RWPE1 (cell line): ENCODE results near the gene PITPNC1.
"Not testable (repeated sequence)": the region's sequence is repeated elsewhere in the genome, so short reads cannot be mapped to it uniquely, and the experiment has no call there.

Experiments
- CTCF ChIA-PET: fragments of 350-600 bp; sonication (Branson Sonifier 250); formaldehyde crosslinking; extraction: SDS; loops from one replicate; lab custom pipeline; 2021; lab: Yijun Ruan, JAX
- POLR2A ChIA-PET: fragments of 400-600 bp; formaldehyde crosslinking; extraction: SDS; loops from one replicate; lab custom pipeline; 2020; ENCODE audit warnings: antibody characterized with exemption; ENCODE audit not compliant: low non-redundant PET; lab: Yijun Ruan, JAX
- DNase-seq: peaks from one replicate; pipeline ENCODE4 v3.0.0; 2012; ENCODE audit warnings: low spot score
- H3K27ac ChIP-seq: fragments of 450-650 bp; 2 replicates; pipeline ENCODE4 v1.5.1; 2017
- CTCF ChIP-seq: fragments of 450-650 bp; conservative IDR thresholded peaks from 2 replicates; pipeline ENCODE4 v1.5.1; 2017; ENCODE audit warnings: low read depth, mild to moderate bottlenecking

PITPNC1 gene

DNA sequence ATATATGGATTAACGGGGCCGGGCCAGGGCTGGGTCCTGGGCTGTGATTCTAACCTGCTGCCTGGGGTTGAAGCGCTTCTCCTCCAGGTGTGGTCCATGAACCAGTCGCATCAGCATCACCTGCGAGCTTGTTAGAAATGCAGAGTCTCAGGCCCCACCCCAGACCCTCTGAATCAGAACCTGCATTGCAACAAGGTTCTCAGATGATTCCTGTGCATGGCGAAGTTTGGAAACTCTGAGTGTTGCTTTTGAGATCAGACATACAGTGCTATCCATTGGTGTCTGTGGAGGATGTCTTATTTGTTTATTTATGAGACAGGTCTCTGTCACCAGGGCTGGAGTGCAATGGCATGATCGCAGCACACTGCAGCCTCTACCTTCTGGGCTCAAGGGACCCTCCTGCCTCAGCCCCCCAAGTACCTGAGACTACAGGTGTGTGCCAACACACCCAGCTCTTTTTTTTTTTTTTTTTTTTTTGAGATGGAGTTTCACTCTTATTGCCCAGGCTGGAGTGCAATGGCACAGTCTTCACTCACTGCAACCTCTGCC lies 99.8 kb downstream of the PITPNC1 start:
- H3K27ac ChIP-seq = no peak overlapping the region
- ChIA-PET POLR2A (no interaction called here), CTCF (interaction anchor here (0.5 to 3.8 kb wide), 3 partner anchors 20 to 101 kb away, joined by 3 to 19 read pairs (median 17); no protein-coding TSS in a partner anchor)
- TF ChIP-seq CTCF = no peak
- no peak for DNase-seq

DNA sequence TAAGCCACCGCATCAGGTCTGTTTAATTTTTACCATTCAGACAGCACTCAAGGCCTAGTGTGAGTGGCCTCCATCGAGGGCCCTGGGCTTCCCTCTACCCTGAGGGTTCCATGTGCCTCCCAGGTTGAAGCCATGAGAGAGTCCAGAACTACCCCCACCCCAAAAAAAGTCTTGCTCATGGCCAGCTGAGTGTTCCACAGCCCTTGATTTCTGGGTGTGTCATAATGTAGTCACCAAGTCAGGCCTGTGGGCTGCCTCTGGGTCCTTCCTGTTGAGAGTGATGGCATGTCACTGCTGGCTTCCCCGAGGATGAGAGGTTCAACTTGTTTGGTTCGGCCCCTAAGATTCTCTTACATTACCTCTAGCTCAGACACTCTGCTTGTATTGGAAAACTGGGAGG lies 100.6 kb downstream of the PITPNC1 start:
- H3K27ac ChIP-seq = peak overlapping the region; percentile 30; the same call in 1 of the 2 replicates
- ChIA-PET CTCF (interaction anchor here (0.6 to 3.8 kb wide), 5 partner anchors 72 to 479 kb away, joined by 3 to 19 read pairs (median 3); no protein-coding TSS in a partner anchor), POLR2A (no interaction called here)
- TF ChIP-seq CTCF = no peak
- peak; percentile 41 for DNase-seq

GRCh38 chr17:67478401-67479041 lies 101.4 kb downstream of the PITPNC1 start:
- CTCF ChIA-PET = interaction anchor here (1.3 to 1.4 kb wide), 2 partner anchors 99 to 100 kb away, joined by 3 to 5 read pairs; no protein-coding TSS in a partner anchor

DNA sequence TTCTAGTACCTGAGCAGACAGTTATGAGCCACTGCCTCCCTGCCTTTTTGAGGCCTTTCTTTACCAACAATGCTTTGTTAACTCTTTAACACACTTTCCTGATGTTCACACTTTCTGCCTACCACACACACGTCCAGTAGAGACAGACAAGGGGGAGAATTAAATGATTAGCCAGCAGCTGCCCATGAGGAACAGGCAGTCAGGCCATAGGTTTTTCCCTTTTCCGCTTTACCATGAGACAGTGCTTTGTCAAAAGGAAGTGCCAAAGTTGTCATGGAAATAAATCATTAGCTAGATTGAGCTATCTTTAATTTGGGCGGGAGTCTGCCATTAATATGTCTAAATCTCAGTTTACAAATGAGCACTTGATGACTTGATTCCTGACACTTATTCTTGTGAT lies 102.1 kb downstream of the PITPNC1 start:
- no peak overlapping the region for H3K27ac ChIP-seq
- POLR2A ChIA-PET = no interaction called here
- CTCF ChIA-PET = interaction anchor here (1.3 to 1.4 kb wide), 2 partner anchors 100 to 101 kb away, joined by 3 to 5 read pairs; no protein-coding TSS in a partner anchor
- no peak for TF ChIP-seq CTCF
- DNase-seq = no peak

More at GRCh38 chr17:67478401-67479041, 101.4 kb downstream of the PITPNC1 start:
- no peak for DNase-seq
- POLR2A ChIA-PET = no interaction called here
- H3K27ac ChIP-seq = no peak overlapping the region
- no peak for TF ChIP-seq CTCF

- POLR2A ChIA-PET, H3K27ac ChIP-seq, CTCF ChIA-PET, DNase-seq: not testable (repeated sequence)
Observed at GRCh38 chr17:67480959-67481358, 103.9 kb downstream of the PITPNC1 start.

GRCh38 chr17:67481808-67482207 lies 104.7 kb downstream of the PITPNC1 start:
- H3K27ac ChIP-seq = no peak overlapping the region
- CTCF ChIA-PET = no interaction called here
- DNase-seq = no peak
- no peak for TF ChIP-seq CTCF
- POLR2A ChIA-PET = no interaction called here

- CTCF ChIA-PET = interaction anchor here (0.7 kb wide), 1 partner anchor 342 kb away, joined by 4 read pairs; no protein-coding TSS in a partner anchor
- TF ChIP-seq CTCF = no peak
- no peak overlapping the region for H3K27ac ChIP-seq
- DNase-seq = no peak
- POLR2A ChIA-PET = no interaction called here
Observed at GRCh38 chr17:67482764-67483163, 105.7 kb downstream of the PITPNC1 start.
